ENCODE data around the gene TRAF4.

- no peak for TF ChIP-seq ZNF70 (CRISPR knock-in tag; IDR thresholded peaks at IDR 0.05)
- no peak for TF ChIP-seq CSRNP3 (CRISPR knock-in tag; IDR thresholded peaks at IDR 0.05)
- TF ChIP-seq PATZ1 (CRISPR knock-in tag; IDR thresholded peaks at IDR 0.05; ENCODE audit: borderline replicate concordance) = no peak
- no peak for TF ChIP-seq CREB5 (CRISPR knock-in tag; IDR thresholded peaks at IDR 0.05; ENCODE audit: low read depth)
- TF ChIP-seq SNAI2 (CRISPR knock-in tag; IDR thresholded peaks at IDR 0.05) = no peak
- TF ChIP-seq ESRRG (CRISPR knock-in tag; IDR thresholded peaks at IDR 0.05) = no peak
- TF ChIP-seq TSHZ2 (CRISPR knock-in tag; IDR thresholded peaks at IDR 0.05) = no peak
- TF ChIP-seq ARNTL (CRISPR knock-in tag; IDR thresholded peaks at IDR 0.05; ENCODE audit: borderline replicate concordance, low read depth) = no peak
- no peak for TF ChIP-seq ZFP3 (CRISPR knock-in tag; IDR thresholded peaks at IDR 0.05)
- no peak for TF ChIP-seq RARB (CRISPR knock-in tag; IDR thresholded peaks at IDR 0.05)
- no peak for TF ChIP-seq ZNF565 (CRISPR knock-in tag; conservative IDR thresholded peaks at IDR 0.05; ENCODE audit: low read depth)
These were observed 5.2 kb downstream of the TRAF4 start for GRCh38 chr17:28748852-28749515.
